H1 (cell line): ENCODE data around the gene MECP2.

Experiments
- EP300 ChIP-seq, 2 experiments: IDR thresholded peaks; 1 replicate in 1 of 2; 2 replicates in 1 of 2; pipeline ENCODE4 v1.6.1; 2011 to 2012; ENCODE audit warnings: low read depth in 2 of 2, low read length in 2 of 2, mild to moderate bottlenecking in 2 of 2, borderline replicate concordance in 1 of 2, inconsistent platforms in 1 of 2, moderate library complexity in 1 of 2
- EZH2 ChIP-seq: fragments of 200-600 bp; sonication (generic); IDR thresholded peaks from 2 replicates; pipeline ENCODE4 v1.7.1; 2012; ENCODE audit warnings: low read depth, mild to moderate bottlenecking, moderate library complexity, low read length, inconsistent platforms; ENCODE audit not compliant: severe bottlenecking
- POLR2A ChIP-seq, 2 experiments: IDR thresholded peaks; 1 replicate in 1 of 2; 2 replicates in 1 of 2; pipeline ENCODE4 v1.6.1; 2011; ENCODE audit warnings: low read depth in 2 of 2, low read length in 2 of 2, mild to moderate bottlenecking in 2 of 2; ENCODE audit errors: control extremely low read depth in 1 of 2
- TF ChIP-seq, protein P1 (sequence below), 3 experiments: IDR thresholded peaks; 1 replicate in 2 of 3; 2 replicates in 1 of 3; pipeline versions ENCODE4 v1.5.1 to v1.6.1; 2011; ENCODE audit warnings: low read length in 3 of 3, mild to moderate bottlenecking in 3 of 3, inconsistent platforms in 2 of 3, low read depth in 1 of 3, moderate library complexity in 1 of 3; ENCODE audit not compliant: insufficient read depth in 1 of 3; ENCODE audit errors: control extremely low read depth in 1 of 3
- TF ChIP-seq, protein P2 (sequence below): IDR thresholded peaks from 2 replicates; pipeline ENCODE4 v1.6.1; 2012; ENCODE audit warnings: inconsistent platforms

DNA sequence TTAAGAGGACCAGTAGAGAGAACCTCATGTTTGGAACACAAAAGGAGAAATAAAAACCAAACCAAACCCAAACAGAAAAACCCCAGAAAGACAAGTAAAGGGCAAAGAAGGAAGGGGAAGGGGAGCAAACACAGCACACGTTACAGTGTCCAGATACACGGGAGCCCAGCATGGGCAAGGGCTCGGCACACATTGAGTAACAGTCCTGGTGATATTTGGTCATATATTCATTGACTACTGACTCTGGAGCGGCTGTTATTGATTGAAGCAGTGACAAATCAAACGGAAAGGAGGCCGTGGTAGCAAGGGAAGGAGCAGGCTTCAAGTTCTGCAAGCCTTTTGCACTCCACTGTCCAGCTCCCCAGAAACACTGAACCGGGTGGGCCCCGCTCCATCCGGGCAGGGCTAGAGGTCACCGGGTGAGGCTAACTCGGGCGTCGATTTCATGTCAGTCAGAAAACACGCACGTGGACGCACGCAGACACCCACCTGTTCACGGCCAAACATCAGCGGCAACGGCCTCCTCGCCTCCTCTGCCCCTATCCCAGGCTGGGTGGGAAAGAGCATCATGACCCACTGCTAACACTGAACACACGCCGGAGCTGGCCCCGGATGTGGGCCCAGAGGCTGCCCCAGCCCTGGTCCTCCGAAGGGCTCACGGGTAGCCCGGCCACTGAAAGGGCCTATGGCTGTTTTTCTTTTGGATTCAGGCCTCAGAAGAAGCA is 74.1 kb downstream of the MECP2 start:
- TF ChIP-seq EP300 (IDR thresholded peaks at IDR 0.05; ENCODE audit: borderline replicate concordance in 1 of 2, low read depth in 2 of 2, low read length in 2 of 2) (no peak), POLR2A (IDR thresholded peaks at IDR 0.05; ENCODE audit: control extremely low read depth in 1 of 2, low read depth in 2 of 2, low read length in 2 of 2) (no peak), EZH2 (no peak)
- TF ChIP-seq, protein P1, sequence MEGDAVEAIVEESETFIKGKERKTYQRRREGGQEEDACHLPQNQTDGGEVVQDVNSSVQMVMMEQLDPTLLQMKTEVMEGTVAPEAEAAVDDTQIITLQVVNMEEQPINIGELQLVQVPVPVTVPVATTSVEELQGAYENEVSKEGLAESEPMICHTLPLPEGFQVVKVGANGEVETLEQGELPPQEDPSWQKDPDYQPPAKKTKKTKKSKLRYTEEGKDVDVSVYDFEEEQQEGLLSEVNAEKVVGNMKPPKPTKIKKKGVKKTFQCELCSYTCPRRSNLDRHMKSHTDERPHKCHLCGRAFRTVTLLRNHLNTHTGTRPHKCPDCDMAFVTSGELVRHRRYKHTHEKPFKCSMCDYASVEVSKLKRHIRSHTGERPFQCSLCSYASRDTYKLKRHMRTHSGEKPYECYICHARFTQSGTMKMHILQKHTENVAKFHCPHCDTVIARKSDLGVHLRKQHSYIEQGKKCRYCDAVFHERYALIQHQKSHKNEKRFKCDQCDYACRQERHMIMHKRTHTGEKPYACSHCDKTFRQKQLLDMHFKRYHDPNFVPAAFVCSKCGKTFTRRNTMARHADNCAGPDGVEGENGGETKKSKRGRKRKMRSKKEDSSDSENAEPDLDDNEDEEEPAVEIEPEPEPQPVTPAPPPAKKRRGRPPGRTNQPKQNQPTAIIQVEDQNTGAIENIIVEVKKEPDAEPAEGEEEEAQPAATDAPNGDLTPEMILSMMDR (IDR thresholded peaks at IDR 0.05; ENCODE audit: control extremely low read depth in 1 of 3, insufficient read depth in 1 of 3, low read depth in 1 of 3, low read length in 3 of 3), result no peak
- TF ChIP-seq, protein P2, sequence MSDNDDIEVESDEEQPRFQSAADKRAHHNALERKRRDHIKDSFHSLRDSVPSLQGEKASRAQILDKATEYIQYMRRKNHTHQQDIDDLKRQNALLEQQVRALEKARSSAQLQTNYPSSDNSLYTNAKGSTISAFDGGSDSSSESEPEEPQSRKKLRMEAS, result no peak
